Mesenteric fat pad (tissue), 1 donor: Measurements from ENCODE around the gene PLPP7. TPM values are rescaled to one million over a fixed set of nuclear protein-coding genes. Genes with fewer than 3 reads are reported as not detected.

Experiments used
- DNase-seq: peaks from one replicate; pipeline ENCODE4 v3.0.0-alpha.2; 2020; ENCODE audit warnings: low spot score
- total RNA-seq: library from RNA; stranded (reverse); fragmentation: NEBNext Ultra II Directional; extraction: Animal tissue kit (Norgen Biotek cat#: 25700); gene quantifications from one replicate; pipeline ENCODE4 v1.2.1, GENCODE V29; 2021
- donor health status: DM: yes; HTN: yes; CAD: no.

Gene PLPP7
- total RNA-seq, 1 donor from 2014 or later, result 13.9 TPM

- DNase-seq, result no peak
These were observed 8.9 kb upstream of the PLPP7 start for GRCh38 chr9:131280660-131281059.

GRCh38 chr9:131281119-131281965 is 8.2 kb upstream of the PLPP7 start:
- DNase-seq, result no peak

GRCh38 chr9:131282175-131282574 is 7.3 kb upstream of the PLPP7 start:
- DNase-seq, result no peak

- no peak for DNase-seq
These were observed 6.7 kb upstream of the PLPP7 start for GRCh38 chr9:131282688-131283422.

GRCh38 chr9:131284856-131285255 is 4.7 kb upstream of the PLPP7 start:
- DNase-seq, result no peak

GRCh38 chr9:131287359-131287758 is 2.2 kb upstream of the PLPP7 start:
- no peak for DNase-seq

- DNase-seq, result no peak
These were observed 1.3 kb upstream of the PLPP7 start for GRCh38 chr9:131288217-131288616.

GRCh38 chr9:131290036-131290766 is 678 bp downstream of the PLPP7 start:
- DNase-seq, result no peak

- DNase-seq, result no peak
These were observed 1.3 kb downstream of the PLPP7 start for GRCh38 chr9:131290767-131291370.

GRCh38 chr9:131291795-131292315 is 2.3 kb downstream of the PLPP7 start:
- no peak for DNase-seq

GRCh38 chr9:131292937-131293336 is 3.4 kb downstream of the PLPP7 start:
- no peak for DNase-seq

GRCh38 chr9:131296460-131296859 is 6.9 kb downstream of the PLPP7 start:
- DNase-seq, result no peak

GRCh38 chr9:131296906-131297500 is 7.5 kb downstream of the PLPP7 start:
- no peak for DNase-seq

GRCh38 chr9:131297903-131298302 is 8.4 kb downstream of the PLPP7 start:
- DNase-seq, result no peak

- DNase-seq, result no peak
These were observed 8.8 kb downstream of the PLPP7 start for GRCh38 chr9:131298341-131298740.

- no peak for DNase-seq
These were observed 9.3 kb downstream of the PLPP7 start for GRCh38 chr9:131298816-131299215.

GRCh38 chr9:131299346-131299960 is 9.9 kb downstream of the PLPP7 start:
- no peak for DNase-seq

- no peak for DNase-seq
These were observed 10.4 kb downstream of the PLPP7 start for GRCh38 chr9:131299961-131300347.

- DNase-seq, result no peak
These were observed 10.9 kb downstream of the PLPP7 start for GRCh38 chr9:131300444-131300843.
